Esophagus muscularis mucosa (tissue), 4 donors: ENCODE measurements around the gene CDK2.

ENCODE experiments used
- CTCF ChIP-seq, 3 experiments: fragments of 200-600 bp in 2 of 3; fragments of 450-650 bp in 1 of 3; sonication (generic) in 2 of 3; IDR thresholded peaks; one replicate each; pipeline ENCODE4 v1.5.1; 2017 to 2019; ENCODE audit warnings: antibody characterized with exemption in 3 of 3, mild to moderate bottlenecking in 2 of 3, moderate library complexity in 1 of 3
- EP300 ChIP-seq: sonication (generic); formaldehyde crosslinking; IDR thresholded peaks from one replicate; pipeline ENCODE4 v1.6.1; 2017; ENCODE audit warnings: antibody characterized with exemption
- POLR2A ChIP-seq: fragments of 450-650 bp; IDR thresholded peaks from one replicate; pipeline ENCODE4 v1.6.1; 2017; ENCODE audit warnings: antibody characterized with exemption, moderate library complexity, mild to moderate bottlenecking, low read depth
- POLR2AphosphoS5 ChIP-seq, 2 donors: sonication (generic); formaldehyde crosslinking; IDR thresholded peaks; one replicate each; pipeline ENCODE4 v1.6.1; 2017; ENCODE audit warnings: antibody characterized with exemption in 2 of 2

GRCh38 chr12:55982319-55982936 lies 15.8 kb downstream of the CDK2 start:
- TF ChIP-seq CTCF (IDR thresholded peaks at IDR 0.05) (no peak), EP300 (no peak), POLR2A (no peak), POLR2AphosphoS5 (IDR thresholded peaks at IDR 0.05) (no peak)
